ENCODE results near the gene OR10H5.

GRCh38 chr19:15846923-15847322, 59.5 kb downstream of the OR10H5 start:
- TF ChIP-seq CTCF (IDR thresholded peaks at IDR 0.05; ENCODE audit: low read depth, low read length, poor library complexity, severe bottlenecking) (no peak), EZH2phosphoT487 (IDR thresholded peaks at IDR 0.05; ENCODE audit: borderline replicate concordance, low read length) (no peak)

Measured in DOHH2 (cell line).